Right forelimb (tissue), 1 donor: ENCODE results near the gene CBFA2T3.

Experiments used
- DNase-seq: peaks from one replicate; pipeline ENCODE4 v3.0.0-alpha.2; 2018

CBFA2T3 gene

GRCh38 chr16:88974916-88975215 lies 2.1 kb downstream of the CBFA2T3 start:
- no peak for DNase-seq

- no peak for DNase-seq
These were observed 2.7 kb downstream of the CBFA2T3 start for GRCh38 chr16:88974080-88974915.

- no peak for DNase-seq
These were observed 3.5 kb downstream of the CBFA2T3 start for GRCh38 chr16:88973415-88974050.

GRCh38 chr16:88973007-88973410 lies 4.0 kb downstream of the CBFA2T3 start:
- DNase-seq, result no peak

- DNase-seq, result no peak
These were observed 4.7 kb downstream of the CBFA2T3 start for GRCh38 chr16:88972349-88972748.

GRCh38 chr16:88971371-88972097 lies 5.5 kb downstream of the CBFA2T3 start:
- no peak for DNase-seq

GRCh38 chr16:88970539-88971065 lies 6.4 kb downstream of the CBFA2T3 start:
- DNase-seq, result no peak

GRCh38 chr16:88970050-88970449 lies 7.0 kb downstream of the CBFA2T3 start:
- no peak for DNase-seq

- DNase-seq, result no peak
These were observed 7.6 kb downstream of the CBFA2T3 start for GRCh38 chr16:88969361-88969831.

GRCh38 chr16:88968589-88969280 lies 8.3 kb downstream of the CBFA2T3 start:
- DNase-seq, result no peak

- DNase-seq, result no peak
These were observed 9.0 kb downstream of the CBFA2T3 start for GRCh38 chr16:88967830-88968588.

GRCh38 chr16:88966986-88967829 lies 9.8 kb downstream of the CBFA2T3 start:
- DNase-seq, result no peak

- DNase-seq, result no peak
These were observed 11.1 kb downstream of the CBFA2T3 start for GRCh38 chr16:88965826-88966480.

GRCh38 chr16:88965411-88965810 lies 11.6 kb downstream of the CBFA2T3 start:
- no peak for DNase-seq

- DNase-seq, result no peak
These were observed 12.4 kb downstream of the CBFA2T3 start for GRCh38 chr16:88964636-88965035.

- DNase-seq, result no peak
These were observed 13.4 kb downstream of the CBFA2T3 start for GRCh38 chr16:88963583-88963982.

GRCh38 chr16:88962478-88963152 lies 14.4 kb downstream of the CBFA2T3 start:
- DNase-seq, result no peak

GRCh38 chr16:88961011-88961410 lies 16.0 kb downstream of the CBFA2T3 start:
- DNase-seq, result no peak

GRCh38 chr16:88960516-88960915 lies 16.5 kb downstream of the CBFA2T3 start:
- DNase-seq, result no peak

GRCh38 chr16:88959022-88959421 lies 18.0 kb downstream of the CBFA2T3 start:
- no peak for DNase-seq
